Thymus (tissue), 11 donors: Measurements from ENCODE around the gene ADAMTS3. TPM values are rescaled to one million over a fixed set of nuclear protein-coding genes. Genes with fewer than 3 reads are reported as not detected.
A peak's percentile ranks its signal among the peaks of the same experiment; 100 is the strongest.

Experiments
- DNase-seq, 9 donors: peaks; one replicate each; pipeline ENCODE4 v3.0.0-alpha.2; 2013; ENCODE audit warnings: low spot score in 9 of 9, low read depth in 6 of 9, missing footprints in 1 of 9
- H3K27ac ChIP-seq, 2 donors: one replicate each; pipeline ENCODE4 v1.5.1; 2013; ENCODE audit warnings: control low read depth in 1 of 2, low read depth in 1 of 2, low read length in 1 of 2, mild to moderate bottlenecking in 1 of 2, moderate library complexity in 1 of 2
- H3K27me3 ChIP-seq, 2 donors: one replicate each; pipeline ENCODE4 v1.5.1; 2013; ENCODE audit warnings: low read length in 1 of 2; ENCODE audit not compliant: control insufficient read depth in 2 of 2, insufficient read depth in 1 of 2
- H3K36me3 ChIP-seq, 2 donors: one replicate each; pipeline ENCODE4 v1.5.1; 2013; ENCODE audit warnings: low read length in 1 of 2, mild to moderate bottlenecking in 1 of 2, moderate library complexity in 1 of 2; ENCODE audit not compliant: control insufficient read depth in 2 of 2, insufficient read depth in 2 of 2
- H3K4me1 ChIP-seq, 2 donors: one replicate each; pipeline ENCODE4 v1.5.1; 2013; ENCODE audit warnings: low read length in 2 of 2; ENCODE audit not compliant: control insufficient read depth in 2 of 2, insufficient read depth in 2 of 2
- H3K4me3 ChIP-seq, 2 donors: one replicate each; pipeline ENCODE4 v1.5.1; 2013; ENCODE audit warnings: low read length in 2 of 2, control low read depth in 1 of 2, mild to moderate bottlenecking in 1 of 2
- H3K9me3 ChIP-seq, 2 donors: one replicate each; pipeline ENCODE4 v1.5.1; 2013; ENCODE audit warnings: low read length in 1 of 2, mild to moderate bottlenecking in 1 of 2; ENCODE audit not compliant: control insufficient read depth in 2 of 2, insufficient read depth in 1 of 2
- WGBS: extraction: QIAGEN DNeasy Blood & Tissue Kit; methylation state at CpG from one replicate; pipeline ENCODE4 v1.1.7; 2013; 5-methylcytosine and 5-hydroxymethylcytosine counted together
- polyA plus RNA-seq: library from polyadenylated mRNA; stranded (reverse); fragments of 200-250 nt; gene quantifications from one replicate; pipeline ENCODE4 v1.2.3, GENCODE V29; 2013
- total RNA-seq: library from RNA; stranded (reverse); fragments of 120-200 nt; gene quantifications from one replicate; pipeline ENCODE4 v1.2.4, GENCODE V29; 2013
- donor health status: healthy.

The ADAMTS3 gene
- total and polyA plus RNA-seq, 2 donors, result 1.1 to 1.8 TPM

GRCh38 chr4:72330381-72330780 lies 238.6 kb downstream of the ADAMTS3 start:
- 97% methylated on average over 1 of the region's 1 CpG for WGBS
- Histone ChIP-seq H3K4me3 (no peak overlapping the region), H3K27me3 (no peaks in the 10 kb centered on the region), H3K4me1 (no peaks in the 10 kb centered on the region), H3K9me3 (no peaks in the 10 kb centered on the region), H3K27ac (no peak overlapping the region), H3K36me3 (no peaks in the 10 kb centered on the region)
- no peak for DNase-seq

GRCh38 chr4:72326692-72327632 lies 242.1 kb downstream of the ADAMTS3 start:
- peak in 1 of 9 donors; percentile 20 for DNase-seq
- Histone ChIP-seq H3K4me3 (no peak overlapping the region), H3K36me3 (no peaks in the 10 kb centered on the region), H3K27ac (no peak overlapping the region), H3K4me1 (no peaks in the 10 kb centered on the region), H3K9me3 (no peaks in the 10 kb centered on the region), H3K27me3 (no peaks in the 10 kb centered on the region)
- WGBS, result 54% methylated on average over 2 of the region's 2 CpGs

DNA sequence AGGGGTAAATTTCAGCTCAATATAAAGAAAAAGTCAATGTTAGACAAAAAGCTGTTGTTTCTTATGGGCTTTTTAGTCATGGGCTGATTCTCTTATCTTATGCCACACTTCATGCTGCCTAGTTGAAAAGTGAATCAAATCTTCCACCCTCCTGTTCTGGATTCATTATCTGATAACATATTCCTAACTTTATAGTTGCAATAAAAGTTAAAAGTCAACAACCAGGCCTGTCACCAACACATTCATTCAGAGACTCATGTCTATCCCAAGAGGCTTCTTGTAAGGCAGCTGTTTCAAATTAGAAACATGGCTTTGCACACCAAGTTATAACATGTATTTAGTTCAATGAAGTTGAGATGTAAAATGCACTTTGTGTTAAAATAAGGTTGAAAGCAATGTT lies 243.8 kb downstream of the ADAMTS3 start:
- Histone ChIP-seq H3K9me3 (no peaks in the 10 kb centered on the region), H3K27me3 (no peaks in the 10 kb centered on the region), H3K36me3 (no peaks in the 10 kb centered on the region), H3K4me1 (no peaks in the 10 kb centered on the region), H3K4me3 (no peak overlapping the region), H3K27ac (no peak overlapping the region)
- DNase-seq, result no peak

DNA sequence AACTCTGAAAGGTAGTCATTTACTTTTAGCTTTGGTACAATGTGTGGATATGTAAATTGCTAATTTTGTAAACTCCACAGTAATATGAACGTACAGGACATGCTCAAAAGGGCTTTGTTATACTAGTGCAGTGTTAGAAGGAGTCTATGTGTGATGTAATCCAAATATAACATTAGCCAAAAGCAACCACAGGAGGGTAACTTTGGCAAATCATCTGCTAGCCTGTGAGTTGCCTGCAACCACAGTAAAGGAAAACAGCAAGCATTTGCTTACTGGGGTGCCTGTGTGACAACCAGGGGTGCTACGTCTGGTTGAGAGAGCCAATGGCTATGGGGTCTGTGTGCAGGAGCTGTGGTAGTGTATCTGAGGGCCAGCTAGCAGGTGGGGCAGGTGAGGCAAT lies 245.8 kb downstream of the ADAMTS3 start:
- DNase-seq, result no peak
- H3K27ac ChIP-seq, result no peak overlapping the region
- 86% methylated on average over 2 of the region's 2 CpGs for WGBS
- no peaks in the 10 kb centered on the region for H3K9me3 ChIP-seq
- H3K4me1 ChIP-seq, result no peaks in the 10 kb centered on the region
- H3K4me3 ChIP-seq, result no peak overlapping the region
- no peaks in the 10 kb centered on the region for H3K36me3 ChIP-seq
- no peaks in the 10 kb centered on the region for H3K27me3 ChIP-seq

DNA sequence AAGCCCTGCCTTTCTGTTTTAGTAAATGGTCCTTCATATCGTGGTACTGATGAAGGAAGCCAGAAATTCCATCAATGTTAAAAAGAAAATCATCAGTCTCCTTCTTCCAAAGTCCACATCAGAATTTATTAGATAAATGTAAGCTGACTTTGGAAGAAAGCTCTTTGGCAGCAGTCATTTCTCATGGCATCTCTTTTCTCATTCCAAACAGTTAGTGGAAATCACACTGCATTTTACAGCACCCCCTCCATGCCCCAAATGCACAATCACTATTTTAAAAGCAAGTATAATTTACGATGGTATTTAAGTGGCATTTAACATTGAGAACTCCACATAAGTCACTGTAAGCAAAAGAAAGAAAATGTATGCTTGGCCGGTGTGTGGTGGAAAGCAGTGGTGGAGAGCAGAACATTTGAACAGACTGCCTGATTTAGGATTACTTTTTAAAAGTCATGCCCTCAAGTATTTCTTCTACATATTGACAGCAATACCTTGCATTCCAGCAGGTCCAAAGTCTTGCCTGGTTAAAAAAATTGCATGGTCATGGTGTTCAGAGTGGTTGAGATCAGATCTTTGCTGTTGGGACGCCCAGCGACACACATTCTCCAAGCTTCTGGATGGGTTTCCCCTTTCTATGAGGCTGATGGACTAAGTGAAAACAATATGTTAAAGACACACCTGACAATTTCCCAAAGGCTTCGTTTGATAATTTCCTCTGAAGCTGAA lies 248.6 kb downstream of the ADAMTS3 start:
- H3K27ac ChIP-seq, result no peak overlapping the region

GRCh38 chr4:72319601-72320021 lies 249.4 kb downstream of the ADAMTS3 start:
- no peaks in the 10 kb centered on the region for H3K4me1 ChIP-seq
- 4% methylated on average over 4 of the region's 4 CpGs for WGBS
- no peaks in the 10 kb centered on the region for H3K27me3 ChIP-seq
- no peaks in the 10 kb centered on the region for H3K9me3 ChIP-seq
- H3K36me3 ChIP-seq, result no peaks in the 10 kb centered on the region
- no peak overlapping the region for H3K4me3 ChIP-seq
- H3K27ac ChIP-seq, result no peak overlapping the region
- peak in 1 of 9 donors; percentile 39 for DNase-seq

More for the DNA sequence above, 248.6 kb downstream of the ADAMTS3 start:
- Histone ChIP-seq H3K36me3 (no peaks in the 10 kb centered on the region), H3K9me3 (no peaks in the 10 kb centered on the region), H3K4me1 (no peaks in the 10 kb centered on the region), H3K4me3 (no peak overlapping the region), H3K27me3 (no peaks in the 10 kb centered on the region)
- WGBS, result 92% methylated on average over 6 of the region's 6 CpGs
- no peak for DNase-seq

- H3K9me3 ChIP-seq, result no peaks in the 10 kb centered on the region
- H3K36me3 ChIP-seq, result no peaks in the 10 kb centered on the region
- DNase-seq, result no peak
- H3K4me1 ChIP-seq, result no peaks in the 10 kb centered on the region
- H3K4me3 ChIP-seq, result no peak overlapping the region
- H3K27me3 ChIP-seq, result no peaks in the 10 kb centered on the region
- H3K27ac ChIP-seq, result no peak overlapping the region
- 85% methylated on average over 7 of the region's 7 CpGs for WGBS
These were observed 250.4 kb downstream of the ADAMTS3 start for GRCh38 chr4:72318421-72319170.

GRCh38 chr4:72314869-72315268 lies 254.2 kb downstream of the ADAMTS3 start:
- H3K27me3 ChIP-seq, result no peaks in the 10 kb centered on the region
- no peak for DNase-seq
- H3K27ac ChIP-seq, result no peak overlapping the region
- H3K9me3 ChIP-seq, result no peaks in the 10 kb centered on the region
- no peaks in the 10 kb centered on the region for H3K4me1 ChIP-seq
- no peaks in the 10 kb centered on the region for H3K36me3 ChIP-seq
- H3K4me3 ChIP-seq, result no peak overlapping the region

GRCh38 chr4:72313121-72313520 lies 255.9 kb downstream of the ADAMTS3 start:
- no peaks in the 10 kb centered on the region for H3K9me3 ChIP-seq
- WGBS, result 96% methylated on average over 5 of the region's 5 CpGs
- no peak overlapping the region for H3K27ac ChIP-seq
- DNase-seq, result no peak
- no peaks in the 10 kb centered on the region for H3K36me3 ChIP-seq
- no peak overlapping the region for H3K4me3 ChIP-seq
- H3K4me1 ChIP-seq, result no peaks in the 10 kb centered on the region
- H3K27me3 ChIP-seq, result no peaks in the 10 kb centered on the region
